Left kidney (tissue), 2 donors: ENCODE data around the gene GRK7. TPM values are rescaled to one million over a fixed set of nuclear protein-coding genes. Genes with fewer than 3 reads are reported as not detected.
A peak's percentile ranks its signal among the peaks of the same experiment; 100 is the strongest.
"Not testable (repeated sequence)": the region's sequence is repeated elsewhere in the genome, so short reads cannot be mapped to it uniquely, and the experiment has no call there.

ENCODE experiments used
- DNase-seq: peaks from one replicate; pipeline ENCODE4 v3.0.0-alpha.2; 2013
- polyA plus RNA-seq: library from polyadenylated mRNA; unstranded; fragments of 120-200 nt; gene quantifications from one replicate; pipeline ENCODE4 v1.2.1, GENCODE V29; 2013; ENCODE audit not compliant: insufficient read length

GRK7 gene
- polyA plus RNA-seq, 1 donor: 0.18 TPM

- DNase-seq: no peak
Observed at GRCh38 chr3:141795741-141796080, 32.5 kb downstream of the GRK7 start.

GRCh38 chr3:141796081-141796888 lies 33.1 kb downstream of the GRK7 start:
- DNase-seq: no peak

DNA sequence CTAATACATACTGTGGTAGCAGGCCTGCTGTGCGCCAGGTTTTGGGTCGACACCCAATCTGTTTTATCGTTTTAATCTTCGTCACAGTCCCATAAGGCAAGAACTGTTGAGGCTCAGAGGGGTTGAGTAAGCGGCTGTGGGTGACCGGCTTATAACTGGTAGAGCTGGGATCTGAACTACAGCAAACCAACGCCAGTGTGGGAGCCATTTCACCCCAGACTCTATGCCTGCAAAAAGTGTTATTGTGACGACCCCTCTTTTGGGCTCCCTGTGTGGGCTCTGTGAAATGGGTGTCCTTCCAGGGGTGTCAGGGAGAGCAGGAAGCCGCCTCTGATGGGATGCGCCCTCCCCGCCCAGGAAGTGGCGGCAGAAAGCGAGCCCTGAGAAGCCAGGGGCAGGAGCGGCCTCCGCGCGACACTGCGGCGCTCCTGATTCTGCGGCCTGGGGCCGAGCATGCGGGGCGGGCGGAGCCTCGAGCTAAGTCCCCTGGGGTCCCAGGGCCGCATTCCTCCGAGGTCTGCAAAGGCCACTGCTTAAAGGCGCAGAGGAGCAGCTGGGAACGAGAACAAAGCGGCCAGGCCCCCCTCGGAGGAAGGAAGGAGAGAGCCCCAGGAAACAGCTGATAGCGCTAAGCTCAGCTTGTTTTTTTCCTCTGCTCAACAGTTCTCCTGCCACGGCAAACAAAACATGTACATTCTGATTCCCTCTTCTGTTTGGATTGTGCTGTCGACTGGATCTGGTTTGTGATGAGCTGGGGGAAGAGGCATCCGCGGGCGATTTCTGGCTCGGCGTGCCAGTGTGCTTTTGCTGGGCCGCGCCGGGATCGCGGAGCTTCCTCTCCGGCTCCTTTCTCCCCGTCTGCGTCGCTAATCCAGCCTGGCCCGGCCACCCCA lies 33.9 kb downstream of the GRK7 start:
- DNase-seq: peak; percentile 57

DNA sequence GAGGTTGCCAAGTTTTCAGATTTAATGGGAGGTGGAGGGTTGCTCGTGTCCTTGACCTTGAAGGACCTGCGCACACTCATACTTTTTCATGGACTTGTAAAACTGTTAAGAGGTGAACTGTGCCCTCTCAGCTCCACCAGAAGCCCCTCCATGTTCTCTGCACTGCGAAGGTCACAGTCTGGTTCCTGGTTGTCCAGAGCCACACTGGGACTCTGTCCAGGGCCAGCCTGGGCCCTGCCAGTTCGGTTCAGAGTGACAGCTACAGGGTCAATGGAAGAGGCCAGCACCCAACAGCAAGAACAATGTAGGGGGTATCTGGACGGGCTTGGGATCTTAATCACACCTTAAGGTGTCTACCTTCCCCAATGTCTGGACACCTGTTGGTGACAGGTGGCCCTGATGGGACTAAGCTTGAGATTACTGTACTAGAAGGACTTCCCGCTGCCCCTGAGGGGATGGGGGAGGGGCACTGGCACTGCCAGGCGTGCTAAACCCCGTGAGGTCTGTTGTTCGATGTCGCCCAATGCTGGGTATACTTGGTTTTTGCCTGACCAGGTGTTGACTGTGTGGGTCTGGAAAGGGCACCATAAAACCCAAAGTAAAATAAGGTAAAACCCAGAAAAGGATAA lies 34.7 kb downstream of the GRK7 start:
- DNase-seq: no peak

GRCh38 chr3:141798448-141798845 lies 35.2 kb downstream of the GRK7 start:
- DNase-seq: peak; percentile 32

GRCh38 chr3:141802316-141803077 lies 39.3 kb downstream of the GRK7 start:
- DNase-seq: no peak

GRCh38 chr3:141803538-141803937 lies 40.3 kb downstream of the GRK7 start:
- DNase-seq: not testable (repeated sequence)

DNA sequence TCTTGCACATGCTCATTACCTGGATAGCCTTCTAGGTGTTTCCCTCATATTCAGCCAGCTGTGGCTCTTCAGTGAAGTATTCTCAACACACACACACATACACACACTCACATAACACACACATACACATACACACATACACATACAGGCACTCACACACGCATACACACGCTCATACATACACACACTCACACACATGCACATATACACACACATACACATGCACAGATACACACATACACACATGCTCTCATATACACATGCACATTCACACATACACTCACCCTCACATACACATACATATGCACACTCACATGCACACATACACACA lies 41.2 kb downstream of the GRK7 start:
- no peak for DNase-seq

- no peak for DNase-seq
Observed at GRCh38 chr3:141804778-141805639, 41.8 kb downstream of the GRK7 start.

DNA sequence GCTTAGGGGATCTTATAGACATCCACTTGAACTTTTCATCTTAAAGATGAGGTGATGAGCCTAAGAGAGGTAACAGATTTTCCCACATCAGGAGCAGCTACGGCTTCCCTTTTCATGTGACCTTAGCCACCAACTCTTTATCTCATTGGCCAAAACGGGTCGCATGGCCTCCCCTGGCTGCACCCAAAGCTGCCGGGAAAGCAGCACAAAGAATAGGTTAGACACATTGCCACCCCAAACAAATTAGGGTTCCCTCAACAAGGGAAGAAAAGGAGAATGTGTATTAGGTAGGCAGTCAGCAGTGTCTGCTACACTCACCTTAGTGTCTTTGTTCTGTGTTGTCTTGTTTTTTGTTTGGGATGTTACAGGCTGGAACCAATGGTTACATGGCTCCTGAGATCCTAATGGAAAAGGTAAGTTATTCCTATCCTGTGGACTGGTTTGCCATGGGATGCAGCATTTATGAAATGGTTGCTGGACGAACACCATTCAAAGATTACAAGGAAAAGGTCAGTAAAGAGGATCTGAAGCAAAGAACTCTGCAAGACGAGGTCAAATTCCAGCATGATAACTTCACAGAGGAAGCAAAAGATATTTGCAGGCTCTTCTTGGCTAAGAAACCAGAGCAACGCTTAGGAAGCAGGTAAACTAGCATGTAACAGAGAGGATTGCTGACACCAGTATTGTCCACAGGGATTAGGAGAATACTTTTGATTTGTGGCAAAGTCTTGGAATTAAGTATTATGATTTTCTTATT lies 44.2 kb downstream of the GRK7 start:
- DNase-seq: no peak

DNA sequence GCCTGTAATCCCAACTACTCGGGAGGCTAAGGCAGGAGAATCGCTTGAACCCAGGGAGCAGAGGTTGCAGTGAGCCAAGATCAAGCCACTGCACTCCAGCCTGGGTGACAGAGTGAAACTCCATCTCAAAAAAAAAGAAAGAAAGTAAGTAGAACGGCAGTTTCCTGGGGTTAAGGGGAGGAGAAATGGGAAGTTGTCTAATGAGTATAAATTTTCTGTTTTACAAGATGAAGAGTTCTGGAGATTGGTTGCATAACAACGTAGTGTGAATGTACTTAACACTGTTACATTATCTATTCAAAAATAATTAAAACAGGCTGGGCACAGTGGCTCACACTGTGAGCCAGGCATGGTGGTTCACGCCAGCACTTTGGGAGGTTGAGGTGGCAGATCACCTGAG lies 45.4 kb downstream of the GRK7 start:
- no peak for DNase-seq

DNA sequence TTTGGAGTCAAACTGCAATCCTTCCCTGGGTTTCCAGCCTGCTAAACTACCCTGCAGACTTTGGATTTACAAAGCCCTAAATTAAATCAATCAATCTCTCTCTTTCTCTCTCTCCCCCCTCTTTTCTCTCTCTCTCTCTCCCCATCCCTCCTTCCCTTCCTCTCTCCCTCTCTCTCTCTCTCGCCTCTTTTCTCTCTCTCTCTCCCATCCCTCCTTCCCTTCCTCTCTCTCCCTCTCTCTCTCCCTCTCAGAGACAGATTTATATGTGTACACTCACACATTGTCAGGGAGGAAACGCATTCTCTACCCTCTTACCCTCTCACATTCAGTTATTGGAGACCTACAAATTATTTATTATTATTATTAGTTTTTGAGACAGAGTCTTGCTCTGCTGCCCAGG lies 47.0 kb downstream of the GRK7 start:
- no peak for DNase-seq

DNA sequence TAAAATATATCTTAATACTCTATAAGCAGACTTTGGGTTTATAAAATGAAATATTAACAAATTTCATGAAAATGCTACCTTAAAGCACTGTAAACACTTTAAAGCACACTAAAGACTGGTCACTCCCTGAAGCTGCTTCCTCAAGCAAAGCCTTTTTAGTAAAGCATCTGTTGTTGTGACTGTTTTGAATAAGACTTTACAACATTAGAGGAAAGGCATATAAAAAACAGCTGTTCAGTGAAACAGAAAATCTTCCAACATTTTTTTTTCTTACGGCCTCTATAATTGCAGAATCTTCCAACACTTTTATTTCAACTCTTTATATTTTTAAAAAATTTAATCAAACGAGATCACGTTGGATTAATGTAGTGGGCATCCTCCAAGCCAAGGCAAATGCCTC lies 48.1 kb downstream of the GRK7 start:
- no peak for DNase-seq

DNA sequence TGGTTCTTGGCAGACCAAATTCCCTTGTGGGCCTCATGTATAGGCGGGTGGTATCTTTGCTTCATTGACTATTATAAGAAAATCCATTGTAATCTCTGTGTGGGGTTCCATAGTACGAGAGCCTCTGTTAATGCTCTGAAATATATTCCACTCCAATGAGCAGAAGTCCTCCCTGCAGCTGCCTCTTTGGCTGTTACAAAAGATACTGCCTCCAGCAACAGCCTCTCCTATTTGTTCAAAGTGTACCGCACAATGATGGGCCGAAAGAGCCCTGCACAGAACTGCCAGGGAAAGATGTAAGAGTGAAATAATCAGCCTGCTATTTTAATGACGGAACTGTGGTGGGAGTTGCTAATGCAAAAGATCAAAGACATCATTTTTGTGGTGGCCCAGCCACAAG lies 48.9 kb downstream of the GRK7 start:
- DNase-seq: no peak

GRCh38 chr3:141812586-141812985 lies 49.4 kb downstream of the GRK7 start:
- DNase-seq: no peak

Other genes with a start within 250 kb of the GRK7 start
- 97.5 TPM for gene RNF7, start 25.1 kb upstream of the GRK7 start, polyA plus RNA-seq
- gene ATP1B3, start 113.2 kb downstream of the GRK7 start, polyA plus RNA-seq: 213 TPM